DOHH2 (cell line): ENCODE results near the gene LMOD1.

Source experiments
- EZH2phosphoT487 ChIP-seq: fragments of 200-600 bp; sonication (generic); IDR thresholded peaks from 2 replicates; pipeline ENCODE4 v1.6.1; 2017; ENCODE audit warnings: borderline replicate concordance, mild to moderate bottlenecking, antibody characterized with exemption, low read length, moderate library complexity, mixed read lengths
- TF ChIP-seq, protein P1 (sequence below): fragments of 200-600 bp; sonication (generic); IDR thresholded peaks from one replicate; pipeline ENCODE4 v1.5.1; 2014; ENCODE audit warnings: antibody characterized with exemption, mild to moderate bottlenecking, low read depth, low read length; ENCODE audit not compliant: poor library complexity, severe bottlenecking

DNA sequence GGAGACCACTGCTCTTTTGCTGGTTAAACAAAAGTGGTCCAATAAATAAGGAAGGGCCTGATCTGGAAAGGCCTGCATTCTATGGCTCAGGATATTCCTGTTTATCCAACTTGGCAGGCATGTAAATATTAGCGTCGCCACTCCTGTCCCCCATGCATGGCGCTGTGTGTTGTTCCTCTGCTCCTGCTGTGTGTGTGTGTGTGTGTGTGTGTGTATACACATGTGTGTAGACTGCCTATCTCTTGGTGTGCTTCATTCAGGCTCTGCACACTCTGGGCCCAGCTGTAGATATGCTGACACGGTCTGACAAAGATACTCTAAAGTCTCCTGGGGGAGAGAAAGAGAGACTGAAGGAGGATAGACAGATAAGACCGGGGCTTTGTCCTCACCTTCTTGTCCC, 6.8 kb downstream of the LMOD1 start:
- TF ChIP-seq, protein P1, sequence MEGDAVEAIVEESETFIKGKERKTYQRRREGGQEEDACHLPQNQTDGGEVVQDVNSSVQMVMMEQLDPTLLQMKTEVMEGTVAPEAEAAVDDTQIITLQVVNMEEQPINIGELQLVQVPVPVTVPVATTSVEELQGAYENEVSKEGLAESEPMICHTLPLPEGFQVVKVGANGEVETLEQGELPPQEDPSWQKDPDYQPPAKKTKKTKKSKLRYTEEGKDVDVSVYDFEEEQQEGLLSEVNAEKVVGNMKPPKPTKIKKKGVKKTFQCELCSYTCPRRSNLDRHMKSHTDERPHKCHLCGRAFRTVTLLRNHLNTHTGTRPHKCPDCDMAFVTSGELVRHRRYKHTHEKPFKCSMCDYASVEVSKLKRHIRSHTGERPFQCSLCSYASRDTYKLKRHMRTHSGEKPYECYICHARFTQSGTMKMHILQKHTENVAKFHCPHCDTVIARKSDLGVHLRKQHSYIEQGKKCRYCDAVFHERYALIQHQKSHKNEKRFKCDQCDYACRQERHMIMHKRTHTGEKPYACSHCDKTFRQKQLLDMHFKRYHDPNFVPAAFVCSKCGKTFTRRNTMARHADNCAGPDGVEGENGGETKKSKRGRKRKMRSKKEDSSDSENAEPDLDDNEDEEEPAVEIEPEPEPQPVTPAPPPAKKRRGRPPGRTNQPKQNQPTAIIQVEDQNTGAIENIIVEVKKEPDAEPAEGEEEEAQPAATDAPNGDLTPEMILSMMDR, result no peak
- TF ChIP-seq EZH2phosphoT487, result no peak
